Measurements from ENCODE around the gene PITPNM3.

DNA sequence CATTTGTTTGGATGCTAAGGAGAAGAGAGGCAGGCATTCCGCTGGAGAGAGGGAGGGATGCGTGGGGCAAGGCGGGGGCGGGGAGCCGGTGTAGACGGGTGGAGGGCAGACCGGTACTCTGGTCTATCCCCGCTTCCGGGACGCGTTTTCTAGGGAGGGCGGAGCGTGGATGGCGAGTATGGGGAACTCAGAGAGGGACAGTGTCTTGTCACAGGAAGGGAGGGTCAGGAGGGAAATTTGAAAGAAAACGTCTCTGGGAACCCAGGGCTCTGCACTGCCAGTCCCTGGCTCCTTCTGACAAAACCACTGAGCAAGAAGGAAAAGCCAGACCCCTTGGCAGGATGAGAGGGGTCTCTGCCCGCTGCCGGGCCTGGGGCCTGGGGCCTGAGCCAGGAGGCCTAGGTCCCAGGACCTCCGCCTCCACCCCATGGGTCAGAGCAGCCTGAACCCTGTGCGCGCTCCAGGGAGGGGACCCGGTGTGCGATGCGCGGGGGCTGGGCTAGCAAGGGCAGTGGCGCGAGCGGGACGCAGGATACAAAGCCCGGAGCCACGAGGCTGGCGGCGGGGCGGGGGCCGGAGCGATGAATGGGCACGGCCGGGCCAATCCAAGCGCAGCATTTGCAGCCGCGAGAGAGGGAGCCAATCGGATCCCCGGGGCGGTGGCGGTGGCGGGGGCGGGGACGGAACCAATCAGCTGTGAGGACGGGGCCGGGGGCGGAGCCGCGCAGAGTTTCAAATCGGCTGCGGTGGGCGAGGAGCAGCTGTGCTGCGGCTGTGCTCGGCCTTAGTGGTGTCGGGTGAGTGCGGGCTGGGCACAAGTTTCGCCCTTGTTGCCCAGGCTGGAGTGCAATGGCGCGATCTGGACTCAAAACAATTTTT, 112.4 kb downstream of the PITPNM3 start, which contains the start of gene PIMREG:
- TF ChIP-seq POLR2A (IDR thresholded peaks at IDR 0.05): no peak
- TF ChIP-seq, protein P1, sequence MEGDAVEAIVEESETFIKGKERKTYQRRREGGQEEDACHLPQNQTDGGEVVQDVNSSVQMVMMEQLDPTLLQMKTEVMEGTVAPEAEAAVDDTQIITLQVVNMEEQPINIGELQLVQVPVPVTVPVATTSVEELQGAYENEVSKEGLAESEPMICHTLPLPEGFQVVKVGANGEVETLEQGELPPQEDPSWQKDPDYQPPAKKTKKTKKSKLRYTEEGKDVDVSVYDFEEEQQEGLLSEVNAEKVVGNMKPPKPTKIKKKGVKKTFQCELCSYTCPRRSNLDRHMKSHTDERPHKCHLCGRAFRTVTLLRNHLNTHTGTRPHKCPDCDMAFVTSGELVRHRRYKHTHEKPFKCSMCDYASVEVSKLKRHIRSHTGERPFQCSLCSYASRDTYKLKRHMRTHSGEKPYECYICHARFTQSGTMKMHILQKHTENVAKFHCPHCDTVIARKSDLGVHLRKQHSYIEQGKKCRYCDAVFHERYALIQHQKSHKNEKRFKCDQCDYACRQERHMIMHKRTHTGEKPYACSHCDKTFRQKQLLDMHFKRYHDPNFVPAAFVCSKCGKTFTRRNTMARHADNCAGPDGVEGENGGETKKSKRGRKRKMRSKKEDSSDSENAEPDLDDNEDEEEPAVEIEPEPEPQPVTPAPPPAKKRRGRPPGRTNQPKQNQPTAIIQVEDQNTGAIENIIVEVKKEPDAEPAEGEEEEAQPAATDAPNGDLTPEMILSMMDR (IDR thresholded peaks at IDR 0.05): no peak
